Ishikawa (cell line): ENCODE results near the gene ZNF367.

Experiments used
- EP300 ChIP-seq: IDR thresholded peaks from 2 replicates; pipeline ENCODE4 v1.6.1; 2012; ENCODE audit warnings: borderline replicate concordance
- RAD21 ChIP-seq: IDR thresholded peaks from 2 replicates; pipeline ENCODE4 v1.6.1; 2012; ENCODE audit warnings: low read depth

DNA sequence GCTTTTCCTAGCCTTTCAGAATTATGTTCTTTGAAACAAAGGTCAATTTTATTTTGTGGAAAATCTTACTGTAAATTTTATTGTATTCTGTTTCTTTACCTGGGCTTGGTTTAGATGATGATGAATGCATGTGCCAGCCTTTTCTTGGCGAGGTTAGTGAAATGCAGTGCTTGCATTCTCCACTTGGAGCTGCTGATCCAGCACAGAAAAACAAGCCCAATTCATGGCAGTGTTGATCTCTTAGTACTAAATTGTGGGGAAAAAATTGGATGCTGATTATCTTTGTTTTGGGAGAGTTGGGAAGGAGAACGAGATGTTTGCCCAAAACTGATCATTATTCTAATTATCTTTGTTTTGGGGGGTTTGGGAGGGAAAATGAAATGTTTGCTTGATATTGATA, 35.5 kb upstream of the ZNF367 start:
- TF ChIP-seq EP300 (no peak), RAD21 (peak; percentile 48)
